SK-N-MC (cell line): Measurements from ENCODE around the gene BRPF1.

ENCODE experiments used
- DNase-seq: peaks from one replicate; pipeline ENCODE4 v3.0.0-alpha.2; 2011; ENCODE audit warnings: low read depth, low spot score
- H3K27ac ChIP-seq: fragments of 200-600 bp; sonication (generic); 2 replicates; pipeline ENCODE4 v1.5.1; 2016; ENCODE audit warnings: mixed run types
- H3K36me3 ChIP-seq: fragments of 200-600 bp; sonication (generic); 2 replicates; pipeline ENCODE4 v1.6.1; 2017; ENCODE audit warnings: antibody characterized with exemption, low read length, mixed read lengths; ENCODE audit not compliant: insufficient read depth
- H3K4me3 ChIP-seq: fragments of 200-600 bp; sonication (generic); 2 replicates; pipeline ENCODE4 v1.5.1; 2016
- H3K9ac ChIP-seq: fragments of 200-600 bp; sonication (generic); 2 replicates; pipeline ENCODE4 v1.8.0; 2017; ENCODE audit warnings: mixed run types, mixed read lengths; ENCODE audit not compliant: insufficient read length
- H3K9me3 ChIP-seq: fragments of 200-600 bp; sonication (generic); 2 replicates; pipeline ENCODE4 v1.6.1; 2017; ENCODE audit warnings: low read depth, mild to moderate bottlenecking, antibody characterized with exemption, low read length, moderate library complexity, mixed read lengths
- EZH2 ChIP-seq: fragments of 200-600 bp; sonication (generic); IDR thresholded peaks from one replicate; pipeline ENCODE4 v1.6.1; 2017; ENCODE audit warnings: antibody characterized with exemption
- FOXP2 ChIP-seq: optimal IDR thresholded peaks from 2 replicates; pipeline ENCODE3; 2011; ENCODE audit warnings: mild to moderate bottlenecking, moderate library complexity; ENCODE audit not compliant: insufficient read depth; ENCODE audit errors: extremely low read length, control extremely low read depth
- POLR2AphosphoS5 ChIP-seq: IDR thresholded peaks from 2 replicates; pipeline ENCODE4 v1.6.1; 2012; ENCODE audit warnings: mild to moderate bottlenecking, low read depth, low read length, borderline replicate concordance

Gene BRPF1

GRCh38 chr3:9750556-9751411, 19.2 kb downstream of the BRPF1 start:
- Histone ChIP-seq H3K36me3 (peaks cover 5% of the 10 kb centered on the region; the same call in 1 of the 2 replicates), H3K27ac (no peak overlapping the region), H3K9me3 (no peaks in the 10 kb centered on the region), H3K4me3 (peak overlapping the region; percentile 85), H3K9ac (peak overlapping the region; percentile 73)
- no peak for TF ChIP-seq POLR2AphosphoS5
- no peak for TF ChIP-seq EZH2
- no peak for TF ChIP-seq FOXP2
- DNase-seq, result no peak

DNA sequence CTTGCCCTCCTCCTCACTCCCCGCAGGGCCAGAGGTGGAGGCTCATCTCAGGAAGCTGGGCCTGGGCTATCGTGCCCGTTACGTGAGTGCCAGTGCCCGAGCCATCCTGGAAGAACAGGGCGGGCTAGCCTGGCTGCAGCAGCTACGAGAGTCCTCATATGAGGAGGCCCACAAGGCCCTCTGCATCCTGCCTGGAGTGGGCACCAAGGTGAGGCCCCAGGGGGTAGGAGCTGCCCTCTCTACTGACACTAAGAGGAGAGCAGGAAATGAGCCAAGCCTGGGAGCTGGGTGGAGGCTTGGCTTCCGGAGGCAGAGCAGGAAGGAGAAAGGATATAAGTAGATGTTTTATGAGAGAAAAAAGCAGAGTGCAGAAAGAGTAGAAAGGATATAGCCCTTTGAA, 23.1 kb downstream of the BRPF1 start:
- Histone ChIP-seq H3K4me3 (no peak overlapping the region), H3K9ac (no peak overlapping the region), H3K9me3 (no peaks in the 10 kb centered on the region), H3K27ac (0 out of 2 replicates have a peak overlapping the region, but pooled peaks have one; percentile 25), H3K36me3 (no peaks in the 10 kb centered on the region; the same call in 1 of the 2 replicates)
- TF ChIP-seq FOXP2 (no peak), POLR2AphosphoS5 (no peak), EZH2 (no peak)
- DNase-seq, result no peak

DNA sequence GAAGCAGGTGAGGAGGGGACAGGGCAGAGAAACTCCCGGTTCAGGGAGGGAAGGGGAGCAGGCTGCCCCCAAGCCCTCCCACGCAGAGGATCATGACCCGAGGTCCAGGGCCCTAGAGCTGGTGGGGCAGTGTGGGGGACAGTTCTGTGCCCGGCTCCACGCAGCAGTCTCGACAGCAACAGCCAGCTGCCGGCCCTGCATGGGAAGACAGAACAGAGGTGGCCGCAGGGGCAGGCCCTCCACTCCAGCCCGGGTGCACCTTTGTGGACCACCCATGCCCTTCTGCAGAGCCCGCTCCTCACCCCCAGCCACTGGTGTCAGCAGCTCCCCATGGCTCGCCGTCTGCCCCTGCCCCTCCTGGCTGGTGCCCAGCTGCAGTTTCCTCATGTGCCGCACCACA, 25.9 kb downstream of the BRPF1 start:
- H3K4me3 ChIP-seq, result no peak overlapping the region
- no peak overlapping the region for H3K27ac ChIP-seq
- DNase-seq, result no peak
- TF ChIP-seq FOXP2 (no peak), EZH2 (no peak), POLR2AphosphoS5 (no peak; the same call in 1 of the 2 replicates)
- no peak overlapping the region for H3K9ac ChIP-seq
- H3K9me3 ChIP-seq, result no peaks in the 10 kb centered on the region
- H3K36me3 ChIP-seq, result no peaks in the 10 kb centered on the region; the same call in 1 of the 2 replicates

- TF ChIP-seq EZH2 (no peak), POLR2AphosphoS5 (no peak), FOXP2 (no peak)
- DNase-seq, result no peak
- H3K9me3 ChIP-seq, result no peaks in the 10 kb centered on the region
- H3K9ac ChIP-seq, result no peak overlapping the region
- H3K4me3 ChIP-seq, result no peak overlapping the region
- H3K36me3 ChIP-seq, result no peaks in the 10 kb centered on the region; the same call in 1 of the 2 replicates
- no peak overlapping the region for H3K27ac ChIP-seq
Measured at GRCh38 chr3:9760779-9761505, 29.4 kb downstream of the BRPF1 start.

DNA sequence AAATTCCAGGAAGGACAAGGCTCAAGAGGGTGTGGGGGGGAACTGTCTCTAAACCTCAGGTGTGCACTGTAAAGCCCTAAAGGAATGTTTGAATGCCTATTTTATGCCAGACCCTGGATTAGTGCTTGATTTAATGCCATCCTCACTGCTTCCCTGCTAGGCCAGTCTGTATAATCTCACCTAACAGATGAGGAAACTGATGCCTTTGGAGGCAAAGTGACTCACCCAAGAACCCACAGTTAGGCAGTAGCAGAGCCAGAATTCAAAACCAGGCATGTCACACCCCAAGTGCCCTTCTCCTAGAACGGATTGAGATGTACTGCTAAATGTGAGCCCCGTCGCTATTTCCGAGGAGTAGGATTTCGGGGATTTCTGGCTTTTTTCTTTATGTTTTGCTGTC, 30.4 kb downstream of the BRPF1 start:
- DNase-seq, result no peak
- Histone ChIP-seq H3K27ac (no peak overlapping the region), H3K36me3 (no peaks in the 10 kb centered on the region; the same call in 1 of the 2 replicates), H3K4me3 (no peak overlapping the region), H3K9me3 (no peaks in the 10 kb centered on the region), H3K9ac (no peak overlapping the region)
- no peak for TF ChIP-seq POLR2AphosphoS5
- no peak for TF ChIP-seq FOXP2
- TF ChIP-seq EZH2, result no peak

DNA sequence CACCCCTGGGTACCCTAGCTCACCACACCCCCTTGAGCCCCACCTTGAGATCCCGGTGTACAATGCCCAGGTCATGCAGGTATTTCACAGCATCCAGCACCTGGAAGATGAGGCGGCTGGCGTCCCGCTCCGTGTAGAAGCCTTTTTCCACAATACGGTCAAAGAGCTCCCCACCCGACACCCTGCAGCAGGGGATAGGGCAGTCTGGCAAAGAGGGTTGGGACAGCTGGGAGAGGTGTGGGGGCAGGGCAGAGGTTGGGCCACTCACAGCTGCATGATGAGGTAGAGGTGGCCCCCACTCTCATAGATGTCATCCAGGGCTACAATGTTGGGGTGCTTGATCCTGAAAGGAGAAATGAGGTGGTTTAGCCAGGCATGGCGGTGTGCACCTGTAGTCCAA, 31.3 kb downstream of the BRPF1 start:
- Histone ChIP-seq H3K27ac (no peak overlapping the region), H3K4me3 (no peak overlapping the region), H3K9me3 (no peaks in the 10 kb centered on the region), H3K9ac (no peak overlapping the region), H3K36me3 (no peaks in the 10 kb centered on the region)
- no peak for DNase-seq
- TF ChIP-seq FOXP2 (no peak), POLR2AphosphoS5 (no peak), EZH2 (no peak)

DNA sequence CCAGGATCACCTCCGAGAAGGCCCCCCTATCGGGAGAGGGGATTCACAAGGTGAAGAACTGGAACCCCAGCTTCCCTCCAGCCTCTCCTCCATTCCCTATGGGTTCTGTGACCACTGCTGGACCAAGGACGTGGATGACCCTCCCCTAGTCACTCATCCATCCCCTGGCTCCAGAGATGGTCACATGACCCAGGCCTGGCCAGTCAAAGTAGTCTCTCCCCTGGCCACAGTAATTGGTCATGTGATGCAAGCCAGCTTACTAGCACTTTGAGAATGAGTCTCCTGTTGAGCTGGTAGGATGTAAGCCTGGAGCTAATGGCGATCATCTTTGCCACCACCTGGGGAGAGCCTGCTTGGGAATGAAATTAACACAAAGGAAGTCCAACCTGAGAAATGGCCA, 34.3 kb downstream of the BRPF1 start:
- TF ChIP-seq FOXP2, result no peak
- no peak for TF ChIP-seq POLR2AphosphoS5
- no peak for TF ChIP-seq EZH2
- DNase-seq, result no peak
- no peak overlapping the region for H3K4me3 ChIP-seq

DNA sequence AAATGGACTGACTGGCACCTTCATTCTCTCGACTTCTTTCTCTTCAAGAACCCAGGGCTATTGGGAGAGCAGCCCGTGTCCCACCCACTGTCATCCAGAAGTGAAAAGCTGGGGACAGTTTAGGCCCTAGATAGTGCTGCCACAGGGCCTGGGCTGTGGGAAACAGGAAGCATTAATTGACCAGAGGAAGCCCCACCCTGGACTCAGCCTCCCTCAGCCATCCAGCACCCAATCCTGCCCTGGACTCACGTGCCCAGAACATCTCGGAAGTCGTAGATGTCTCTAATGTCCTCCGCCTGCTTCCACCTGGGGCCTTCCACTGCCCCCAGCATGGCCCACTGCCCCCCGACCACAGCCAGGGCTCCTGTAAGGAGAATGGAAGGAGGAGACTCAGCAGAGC, 35.9 kb downstream of the BRPF1 start:
- DNase-seq, result no peak
- no peaks in the 10 kb centered on the region for H3K36me3 ChIP-seq
- no peak overlapping the region for H3K9ac ChIP-seq
- no peak overlapping the region for H3K27ac ChIP-seq
- no peaks in the 10 kb centered on the region for H3K9me3 ChIP-seq
- no peak overlapping the region for H3K4me3 ChIP-seq
- TF ChIP-seq EZH2 (no peak), POLR2AphosphoS5 (no peak), FOXP2 (no peak)

More for the DNA sequence above, 34.3 kb downstream of the BRPF1 start:
- no peaks in the 10 kb centered on the region for H3K36me3 ChIP-seq
- no peak overlapping the region for H3K9ac ChIP-seq
- no peak overlapping the region for H3K27ac ChIP-seq
- no peaks in the 10 kb centered on the region for H3K9me3 ChIP-seq
